Heart right ventricle (tissue), 16 donors: ENCODE data around the gene CYP26A1. TPM values are rescaled to one million over a fixed set of nuclear protein-coding genes. Genes with fewer than 3 reads are reported as not detected.

Source experiments
- ATAC-seq, 8 donors: fragments of 200-7000 bp; cut with Tn5 transposase; one replicate each; pipeline ENCODE4 v1.9.1; 2020; ENCODE audit warnings: mild to moderate bottlenecking in 8 of 8, moderate library complexity in 8 of 8, moderate number of reproducible peaks in 1 of 8
- DNase-seq, 2 donors: peaks; one replicate each; pipeline ENCODE4 v3.0.0-alpha.2; 2020
- H3K27ac ChIP-seq, 10 donors: fragments of 200-600 bp; sonication (generic) in 2 of 10; one replicate each; pipeline versions ENCODE4 v1.5.0 to v1.8.0; 2020 to 2022; ENCODE audit warnings: mild to moderate bottlenecking in 3 of 10
- H3K27me3 ChIP-seq, 7 donors: fragments of 200-600 bp; one replicate each; pipeline ENCODE4 v1.8.0; 2021 to 2022; ENCODE audit warnings: mild to moderate bottlenecking in 2 of 7
- H3K36me3 ChIP-seq, 9 donors: fragments of 200-600 bp; sonication (generic) in 1 of 9; one replicate each; pipeline versions ENCODE4 v1.5.0 to v1.8.0; 2020 to 2022; ENCODE audit warnings: mild to moderate bottlenecking in 2 of 9
- H3K4me1 ChIP-seq, 9 donors: fragments of 200-600 bp; sonication (generic) in 1 of 9; one replicate each; pipeline versions ENCODE4 v1.5.0 to v1.8.0; 2020 to 2022; ENCODE audit warnings: mild to moderate bottlenecking in 4 of 9
- H3K4me3 ChIP-seq, 10 donors: fragments of 200-600 bp; sonication (generic) in 2 of 10; one replicate each; pipeline versions ENCODE4 v1.5.0 to v1.8.0; 2020 to 2022; ENCODE audit warnings: mild to moderate bottlenecking in 7 of 10, moderate library complexity in 2 of 10
- H3K9me3 ChIP-seq, 11 donors: fragments of 200-600 bp in 10 of 11; sonication (generic) in 2 of 11; one replicate each; pipeline versions ENCODE4 v1.5.0 to v1.8.0; 2013 to 2022; ENCODE audit warnings: mild to moderate bottlenecking in 2 of 11, control low read depth in 1 of 11, moderate library complexity in 1 of 11
- CTCF ChIP-seq, 9 donors: fragments of 200-600 bp; sonication (generic) in 2 of 9; IDR thresholded peaks; one replicate each; pipeline versions ENCODE4 v1.5.0 to v1.8.0; 2021 to 2022; ENCODE audit warnings: antibody characterized with exemption in 9 of 9, mild to moderate bottlenecking in 5 of 9, moderate library complexity in 1 of 9
- WGBS, 2 donors: extraction: QIAGEN DNeasy Blood & Tissue Kit; methylation state at CpG; one replicate each; pipeline ENCODE4 v1.1.7; 2013; ENCODE audit warnings: inconsistent platforms in 1 of 2; 5-methylcytosine and 5-hydroxymethylcytosine counted together
- intact Hi-C, 10 donors: fragments of 100-400 bp; cut with DNase I; formaldehyde crosslinking; loops; one replicate each; pipeline versions ENCODE4 v1.11.1 to v1.14.2; 2022
- polyA plus RNA-seq, 2 donors: library from polyadenylated mRNA; stranded (reverse); fragments of 200-250 nt; gene quantifications; one replicate each; pipeline ENCODE4 v1.2.3, GENCODE V29; 2013
- total RNA-seq, 10 donors: library from RNA; stranded (reverse); fragmentation: NEBNext Ultra II Directional in 3 of 10; extraction: Animal tissue kit (Norgen Biotek cat#: 25700) in 3 of 10; gene quantifications; one replicate each; pipeline versions ENCODE4 v1.2.1 to v1.2.4, GENCODE V29; 2021 to 2023
- donor health status: Arrhythmogenic right ventricular cardiomyopathy.
- donor health status: ischemic (EF 13 %, LVEDD 7.1; RV severe dilation, severe dysfunction).
- donor health status: healthy with polysubstance abuse.
- donor health status: DM: no; HTN: yes; CAD: no.
- donor health status: DM: no; HTN: no; CAD: no.
- donor health status: ischemic (EF 25% LVEDD 6.9; RV normal size, moderate dysfunction).
- donor health status: ischemic (EF 25% LVEDD 5.7; RV mildly dilated, moderate dysfunction).
- donor health status: healthy.
- donor health status: DM: yes; HTN: yes; CAD: no.
- donor health status: Ischemic cardiomyopathy.
- donor health status: ischemic (EF 35%, LVEDD 5.7; RV mildly dilated, moderate dysfunction).
- donor health status: nonischemic (EF 11% LVEDD 7.7; RV severe dilation, severe dysfunction).
- donor health status: DM: yes; HTN: yes; CAD: no.
- donor health status: PGD.
- donor health status: ischemic (EF 29% LVEDD 5.4; RV normal size, mild dysfunction).
- donor health status: nonischemic (EF 23%, LVEDD 6.1; RV moderate dilation, normal function).

CYP26A1 gene
- total and polyA plus RNA-seq, 12 donors: not detected

DNA sequence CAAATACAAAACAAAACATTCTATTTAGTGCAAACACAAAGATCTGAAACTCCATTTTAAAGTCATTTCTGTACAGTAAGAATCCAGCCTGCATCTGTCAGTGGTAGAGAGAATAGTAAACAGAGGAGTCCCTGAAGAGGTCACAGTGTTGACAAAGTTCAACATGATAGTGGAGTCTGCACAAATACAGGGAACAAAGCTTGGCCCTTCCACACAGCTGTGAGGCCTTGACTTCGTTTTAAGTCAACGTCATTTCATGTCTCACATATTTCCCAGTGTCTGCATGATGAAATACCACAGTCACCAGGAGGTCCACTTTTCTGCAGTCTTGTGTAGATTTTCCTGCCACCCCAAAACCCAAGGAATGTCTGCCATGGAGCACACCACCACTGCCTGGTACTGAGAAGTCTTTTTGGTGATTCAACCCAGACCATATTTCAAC, 33.0 kb downstream of the CYP26A1 start:
- no peak for ATAC-seq
- WGBS, 2 donors: 30 to 53% methylated on average over 2 of the region's 2 CpGs
- no peak for DNase-seq
- Histone ChIP-seq H3K4me3 (no peak overlapping the region), H3K4me1 (no peaks in the 10 kb centered on the region), H3K27me3 (peaks cover 0 to under 1% (median 0%) of the 10 kb centered on the region in 7 donors), H3K9me3 (peaks cover 0 to 14% (median 0%) of the 10 kb centered on the region in 11 donors), H3K36me3 (no peaks in the 10 kb centered on the region), H3K27ac (no peak overlapping the region)
- intact Hi-C loops: no loop called here
- no peak for TF ChIP-seq CTCF (IDR thresholded peaks at IDR 0.05)

DNA sequence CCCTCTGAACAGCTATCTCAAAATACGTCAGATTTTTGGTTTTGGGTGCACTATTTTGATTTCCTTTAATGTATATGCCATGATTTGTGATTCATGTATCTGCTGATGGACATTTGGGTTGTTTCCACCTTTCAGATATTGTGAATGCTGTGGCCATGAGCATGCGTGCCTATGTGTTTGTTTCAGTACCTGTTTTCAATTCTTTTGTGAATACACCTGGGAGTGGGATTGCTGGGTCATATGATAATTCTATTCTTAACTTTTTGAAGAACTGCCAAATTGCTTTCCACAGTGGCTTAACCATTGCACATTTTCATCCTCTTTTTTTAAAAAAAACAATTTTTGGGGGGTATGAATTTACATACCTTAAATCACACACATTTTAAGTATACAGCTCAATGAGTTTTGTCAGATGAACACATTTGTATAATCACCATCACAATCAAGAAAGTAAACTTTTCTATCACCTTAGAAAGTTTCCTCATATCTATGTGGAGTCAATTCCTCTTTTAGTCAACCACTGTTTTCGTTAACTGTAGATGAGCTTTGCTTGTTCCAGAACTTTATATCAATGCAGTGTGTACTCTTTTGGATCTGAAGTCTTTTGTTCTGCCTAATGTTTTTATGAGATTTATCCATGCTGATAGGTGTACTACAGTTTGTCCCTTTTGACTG, 36.9 kb downstream of the CYP26A1 start:
- H3K27me3 ChIP-seq: peaks cover 0 to 21% (median 16%) of the 10 kb centered on the region in 7 donors

DNA sequence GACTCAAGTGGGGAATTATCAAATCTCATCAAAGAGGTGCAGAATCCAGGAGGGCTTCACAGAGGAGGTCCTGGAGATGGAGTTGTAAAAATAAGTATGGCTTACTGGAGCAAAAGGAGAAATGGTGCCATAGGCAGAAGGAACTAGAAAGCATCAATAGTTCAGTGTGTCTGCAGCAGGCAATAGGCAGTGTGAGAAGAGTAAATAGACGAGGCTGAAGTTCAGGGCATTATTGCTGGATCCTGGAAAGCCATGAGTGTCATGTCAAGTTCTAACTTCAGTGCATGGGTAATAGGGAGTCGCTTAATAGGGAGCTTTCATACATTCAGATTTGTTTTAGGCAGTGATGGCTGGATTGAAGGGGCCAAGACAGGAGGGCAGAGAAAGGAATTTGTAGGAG, 39.3 kb downstream of the CYP26A1 start:
- TF ChIP-seq CTCF (IDR thresholded peaks at IDR 0.05): no peak
- Histone ChIP-seq H3K4me3 (no peak overlapping the region), H3K36me3 (no peaks in the 10 kb centered on the region), H3K4me1 (no peaks in the 10 kb centered on the region), H3K27ac (no peak overlapping the region), H3K9me3 (no peaks in the 10 kb centered on the region), H3K27me3 (peaks cover 0 to 21% (median 16%) of the 10 kb centered on the region in 7 donors)
- WGBS, 2 donors: 61 to 74% methylated on average over 2 of the region's 2 CpGs
- no peak for DNase-seq
- no peak for ATAC-seq
- intact Hi-C loops: loop anchor here in 4 of 10 donors (10.0 kb wide), 1 partner anchor 172 kb away; no protein-coding TSS in a partner anchor

More for the DNA sequence above, 36.9 kb downstream of the CYP26A1 start:
- DNase-seq (no peak), ATAC-seq (no peak)
- no peak overlapping the region for H3K27ac ChIP-seq
- H3K9me3 ChIP-seq: peaks cover 0 to 4% (median 0%) of the 10 kb centered on the region in 11 donors
- TF ChIP-seq CTCF (IDR thresholded peaks at IDR 0.05): no peak
- H3K4me3 ChIP-seq: no peak overlapping the region
- H3K4me1 ChIP-seq: no peaks in the 10 kb centered on the region
- no peaks in the 10 kb centered on the region for H3K36me3 ChIP-seq
- intact Hi-C loops: loop anchor here in 4 of 10 donors (10.0 kb wide), 1 partner anchor 174 kb away; no protein-coding TSS in a partner anchor
- WGBS, 2 donors: 68 to 77% methylated on average over 3 of the region's 3 CpGs

DNA sequence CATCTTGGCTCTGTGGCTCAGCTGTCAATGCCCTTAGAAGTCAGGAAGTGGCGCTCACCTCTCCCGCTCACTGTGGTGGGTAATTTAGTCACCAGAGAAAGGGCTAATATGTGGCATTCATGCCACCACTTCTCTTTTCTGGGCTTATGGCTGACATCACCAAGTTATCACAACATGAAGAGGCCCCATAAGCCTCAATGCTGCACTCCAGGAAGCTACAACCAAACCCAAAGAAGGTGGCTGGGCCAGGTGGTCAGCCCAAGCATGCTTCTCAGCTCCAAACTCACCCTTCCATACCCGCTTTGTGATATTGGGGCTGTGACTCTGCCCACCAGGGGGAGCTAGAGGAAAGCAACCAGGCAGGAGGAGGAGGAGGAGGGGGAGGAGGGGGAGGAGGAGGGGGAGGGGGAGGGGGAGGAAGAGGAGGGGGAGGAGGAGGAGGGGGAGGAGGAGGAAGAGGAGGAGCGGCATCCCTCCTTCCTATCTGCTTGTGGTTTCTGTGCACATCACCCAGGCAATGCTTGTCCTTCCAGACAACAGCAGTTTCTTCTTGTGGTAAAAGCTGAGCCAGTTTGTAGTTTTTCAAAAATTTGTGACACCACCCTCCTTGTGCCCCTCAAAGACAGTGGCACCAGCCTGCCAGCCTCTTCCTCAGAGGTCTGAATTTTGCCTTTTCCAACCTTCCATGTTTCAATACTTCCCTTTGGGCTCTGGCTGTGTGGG, 42.1 kb downstream of the CYP26A1 start:
- intact Hi-C loops: loop anchor here in 9 of 10 donors (2.0 to 10.0 kb wide), 4 partner anchors 169 to 236 kb away; no protein-coding TSS in a partner anchor
- peak in 4 of 8 donors; percentile 37 to 70 (median 47) for ATAC-seq

More for the DNA sequence above, 42.1 kb downstream of the CYP26A1 start:
- H3K4me1 ChIP-seq: no peaks in the 10 kb centered on the region
- H3K27ac ChIP-seq: no peak overlapping the region
- peak in 8 of 9 donors; percentile 14 to 55 (median 44) for TF ChIP-seq CTCF (IDR thresholded peaks at IDR 0.05)
- no peaks in the 10 kb centered on the region for H3K36me3 ChIP-seq
- H3K9me3 ChIP-seq: no peaks in the 10 kb centered on the region
- H3K27me3 ChIP-seq: peaks cover 0 to 21% (median 16%) of the 10 kb centered on the region in 7 donors
- no peak overlapping the region for H3K4me3 ChIP-seq
- DNase-seq: peak; percentile 53 to 60
- 61 to 75% methylated on average over 3 to 4 of the region's 4 CpGs for WGBS, 2 donors
